ENCODE measurements around the gene SORBS1.

DNA sequence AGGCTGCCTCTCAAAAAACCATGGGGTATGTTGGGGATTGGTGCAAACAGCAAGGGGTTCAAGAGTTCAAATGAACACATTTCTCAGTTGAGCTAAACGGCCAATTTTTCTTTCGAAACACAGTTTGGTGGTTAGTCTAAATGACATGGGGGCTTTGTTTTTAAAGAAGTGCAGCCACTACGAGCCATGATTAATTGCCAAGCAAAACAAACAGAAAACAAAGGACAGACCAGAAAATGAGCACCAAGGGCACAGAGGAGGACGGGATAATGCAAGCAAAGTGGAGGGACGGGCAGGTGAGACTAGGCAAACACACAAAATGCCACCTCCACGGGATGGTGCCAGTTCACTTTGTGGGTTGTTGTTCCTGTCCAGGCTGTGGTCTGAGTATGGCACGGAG is 205.9 kb downstream of the SORBS1 start:
- TF ChIP-seq CTCF (IDR thresholded peaks at IDR 0.05; ENCODE audit: insufficient read depth, low read length), result no peak
- TF ChIP-seq, protein P1, sequence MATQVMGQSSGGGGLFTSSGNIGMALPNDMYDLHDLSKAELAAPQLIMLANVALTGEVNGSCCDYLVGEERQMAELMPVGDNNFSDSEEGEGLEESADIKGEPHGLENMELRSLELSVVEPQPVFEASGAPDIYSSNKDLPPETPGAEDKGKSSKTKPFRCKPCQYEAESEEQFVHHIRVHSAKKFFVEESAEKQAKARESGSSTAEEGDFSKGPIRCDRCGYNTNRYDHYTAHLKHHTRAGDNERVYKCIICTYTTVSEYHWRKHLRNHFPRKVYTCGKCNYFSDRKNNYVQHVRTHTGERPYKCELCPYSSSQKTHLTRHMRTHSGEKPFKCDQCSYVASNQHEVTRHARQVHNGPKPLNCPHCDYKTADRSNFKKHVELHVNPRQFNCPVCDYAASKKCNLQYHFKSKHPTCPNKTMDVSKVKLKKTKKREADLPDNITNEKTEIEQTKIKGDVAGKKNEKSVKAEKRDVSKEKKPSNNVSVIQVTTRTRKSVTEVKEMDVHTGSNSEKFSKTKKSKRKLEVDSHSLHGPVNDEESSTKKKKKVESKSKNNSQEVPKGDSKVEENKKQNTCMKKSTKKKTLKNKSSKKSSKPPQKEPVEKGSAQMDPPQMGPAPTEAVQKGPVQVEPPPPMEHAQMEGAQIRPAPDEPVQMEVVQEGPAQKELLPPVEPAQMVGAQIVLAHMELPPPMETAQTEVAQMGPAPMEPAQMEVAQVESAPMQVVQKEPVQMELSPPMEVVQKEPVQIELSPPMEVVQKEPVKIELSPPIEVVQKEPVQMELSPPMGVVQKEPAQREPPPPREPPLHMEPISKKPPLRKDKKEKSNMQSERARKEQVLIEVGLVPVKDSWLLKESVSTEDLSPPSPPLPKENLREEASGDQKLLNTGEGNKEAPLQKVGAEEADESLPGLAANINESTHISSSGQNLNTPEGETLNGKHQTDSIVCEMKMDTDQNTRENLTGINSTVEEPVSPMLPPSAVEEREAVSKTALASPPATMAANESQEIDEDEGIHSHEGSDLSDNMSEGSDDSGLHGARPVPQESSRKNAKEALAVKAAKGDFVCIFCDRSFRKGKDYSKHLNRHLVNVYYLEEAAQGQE (IDR thresholded peaks at IDR 0.05; ENCODE audit: insufficient replicate concordance, low read depth), result no peak
